Type B pancreatic cell (in vitro differentiated cells): ENCODE results near the gene XRCC4. TPM values are rescaled to one million over a fixed set of nuclear protein-coding genes. Genes with fewer than 3 reads are reported as not detected.

Experiments
- DNase-seq: peaks from one replicate; pipeline ENCODE4 v3.0.0; 2021; ENCODE audit warnings: mixed read lengths; ENCODE audit not compliant: unreplicated experiment; ENCODE audit errors: extremely low spot score
- H3K27ac Mint-ChIP-seq: 2 replicates; pipeline ENCODE4 v1.8.0; 2021; ENCODE audit warnings: mild to moderate bottlenecking, mixed read lengths
- H3K27me3 Mint-ChIP-seq: 2 replicates; pipeline ENCODE4 v1.8.0; 2021; ENCODE audit warnings: mixed read lengths
- H3K36me3 Mint-ChIP-seq: 2 replicates; pipeline ENCODE4 v1.8.0; 2021; ENCODE audit warnings: mixed read lengths
- H3K4me1 Mint-ChIP-seq: one replicate; pipeline ENCODE4 v1.8.0; 2021; ENCODE audit warnings: mixed read lengths; ENCODE audit not compliant: unreplicated experiment
- H3K4me3 Mint-ChIP-seq: 2 replicates; pipeline ENCODE4 v1.8.0; 2021; ENCODE audit warnings: mild to moderate bottlenecking, mixed read lengths
- H3K9me3 Mint-ChIP-seq: 2 replicates; pipeline ENCODE4 v1.8.0; 2021; ENCODE audit warnings: mixed read lengths
- total RNA-seq: library from RNA; stranded (reverse); gene quantifications from 2 replicates; pipeline ENCODE4 v1.2.1, GENCODE V29; 2021; ENCODE audit warnings: low replicate concordance
- TF ChIP-seq, protein P1 (sequence below): fragments of 200-600 bp; sonication (generic); conservative IDR thresholded peaks from 2 replicates; pipeline ENCODE4 v1.5.0; 2021; ENCODE audit warnings: antibody characterized with exemption, mild to moderate bottlenecking

Gene XRCC4
- total RNA-seq, 1 donor from 2014 or later, result 7.4 TPM

GRCh38 chr5:83393504-83393866 lies 316.1 kb downstream of the XRCC4 start:
- Mint-ChIP-seq H3K4me1 (peaks cover 3% of the 10 kb centered on the region), H3K27ac (no peak overlapping the region), H3K4me3 (no peak overlapping the region), H3K27me3 (no peaks in the 10 kb centered on the region), H3K9me3 (peaks cover 4% of the 10 kb centered on the region), H3K36me3 (peaks cover 3% of the 10 kb centered on the region)
- DNase-seq, result no peak
- TF ChIP-seq, protein P1, sequence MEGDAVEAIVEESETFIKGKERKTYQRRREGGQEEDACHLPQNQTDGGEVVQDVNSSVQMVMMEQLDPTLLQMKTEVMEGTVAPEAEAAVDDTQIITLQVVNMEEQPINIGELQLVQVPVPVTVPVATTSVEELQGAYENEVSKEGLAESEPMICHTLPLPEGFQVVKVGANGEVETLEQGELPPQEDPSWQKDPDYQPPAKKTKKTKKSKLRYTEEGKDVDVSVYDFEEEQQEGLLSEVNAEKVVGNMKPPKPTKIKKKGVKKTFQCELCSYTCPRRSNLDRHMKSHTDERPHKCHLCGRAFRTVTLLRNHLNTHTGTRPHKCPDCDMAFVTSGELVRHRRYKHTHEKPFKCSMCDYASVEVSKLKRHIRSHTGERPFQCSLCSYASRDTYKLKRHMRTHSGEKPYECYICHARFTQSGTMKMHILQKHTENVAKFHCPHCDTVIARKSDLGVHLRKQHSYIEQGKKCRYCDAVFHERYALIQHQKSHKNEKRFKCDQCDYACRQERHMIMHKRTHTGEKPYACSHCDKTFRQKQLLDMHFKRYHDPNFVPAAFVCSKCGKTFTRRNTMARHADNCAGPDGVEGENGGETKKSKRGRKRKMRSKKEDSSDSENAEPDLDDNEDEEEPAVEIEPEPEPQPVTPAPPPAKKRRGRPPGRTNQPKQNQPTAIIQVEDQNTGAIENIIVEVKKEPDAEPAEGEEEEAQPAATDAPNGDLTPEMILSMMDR, result no peak

DNA sequence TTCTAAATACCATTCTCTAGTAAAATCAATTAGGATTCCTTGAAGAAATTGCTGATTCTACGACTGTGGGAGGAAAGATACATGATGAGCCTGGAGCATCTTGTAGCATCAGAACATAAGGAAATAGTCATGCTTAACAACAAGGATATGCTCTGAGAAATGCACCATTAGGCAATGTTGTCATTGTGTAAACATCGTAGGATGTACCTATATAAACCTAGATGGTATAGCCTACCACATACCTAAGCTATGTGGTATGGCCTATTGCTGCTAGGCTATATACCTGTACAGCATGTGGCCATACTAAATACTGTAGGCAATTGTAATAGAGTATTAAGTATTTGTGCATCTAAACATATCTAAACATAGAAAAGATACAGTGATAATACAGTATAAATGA lies 316.8 kb downstream of the XRCC4 start:
- H3K27ac Mint-ChIP-seq, result no peak overlapping the region
- H3K4me1 Mint-ChIP-seq, result no peaks in the 10 kb centered on the region
- TF ChIP-seq, protein P1, result no peak
- H3K9me3 Mint-ChIP-seq, result peaks cover 4% of the 10 kb centered on the region
- no peak for DNase-seq
- H3K27me3 Mint-ChIP-seq, result no peaks in the 10 kb centered on the region
- H3K36me3 Mint-ChIP-seq, result peaks cover 3% of the 10 kb centered on the region
- H3K4me3 Mint-ChIP-seq, result no peak overlapping the region

DNA sequence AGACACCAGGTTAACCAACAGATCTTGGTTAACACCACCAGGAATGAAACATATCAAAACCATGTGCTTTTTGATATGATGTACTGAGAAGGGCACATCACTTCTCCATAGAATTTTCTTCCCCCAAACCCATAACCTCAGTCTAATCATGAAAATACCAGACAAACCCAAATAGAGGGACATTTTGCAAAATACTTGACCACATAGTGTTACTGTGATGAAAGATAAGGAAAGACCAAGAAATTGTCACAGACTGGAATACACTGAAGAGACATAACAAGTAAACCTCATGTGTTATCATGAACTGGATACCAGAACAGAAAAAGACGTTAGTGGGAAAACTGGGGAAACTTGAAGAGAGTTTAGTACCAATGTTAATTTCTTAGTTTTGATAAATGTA lies 319.3 kb downstream of the XRCC4 start:
- DNase-seq, result no peak
- TF ChIP-seq, protein P1, result no peak
- Mint-ChIP-seq H3K9me3 (peaks cover 4% of the 10 kb centered on the region), H3K36me3 (peaks cover 3% of the 10 kb centered on the region), H3K4me1 (peaks cover 7% of the 10 kb centered on the region), H3K4me3 (no peak overlapping the region), H3K27me3 (no peaks in the 10 kb centered on the region), H3K27ac (no peak overlapping the region)

GRCh38 chr5:83397658-83398057 lies 320.3 kb downstream of the XRCC4 start:
- H3K4me3 Mint-ChIP-seq, result no peak overlapping the region
- DNase-seq, result no peak
- H3K27me3 Mint-ChIP-seq, result no peaks in the 10 kb centered on the region
- H3K27ac Mint-ChIP-seq, result no peak overlapping the region
- TF ChIP-seq, protein P1, result no peak
- peaks cover 3% of the 10 kb centered on the region for H3K36me3 Mint-ChIP-seq
- H3K9me3 Mint-ChIP-seq, result peaks cover 4% of the 10 kb centered on the region
- peaks cover 10% of the 10 kb centered on the region for H3K4me1 Mint-ChIP-seq

- Mint-ChIP-seq H3K27ac (no peak overlapping the region), H3K27me3 (no peaks in the 10 kb centered on the region), H3K4me1 (peaks cover 10% of the 10 kb centered on the region), H3K9me3 (peaks cover 4% of the 10 kb centered on the region), H3K4me3 (no peak overlapping the region), H3K36me3 (peaks cover 3% of the 10 kb centered on the region)
- no peak for DNase-seq
- TF ChIP-seq, protein P1, result no peak
Observed at GRCh38 chr5:83400241-83400640, 322.9 kb downstream of the XRCC4 start.

- peaks cover 10% of the 10 kb centered on the region for H3K4me1 Mint-ChIP-seq
- peaks cover 3% of the 10 kb centered on the region for H3K36me3 Mint-ChIP-seq
- TF ChIP-seq, protein P1, result no peak
- no peak overlapping the region for H3K4me3 Mint-ChIP-seq
- H3K27ac Mint-ChIP-seq, result no peak overlapping the region
- no peak for DNase-seq
- H3K9me3 Mint-ChIP-seq, result peaks cover 4% of the 10 kb centered on the region
- no peaks in the 10 kb centered on the region for H3K27me3 Mint-ChIP-seq
Observed at GRCh38 chr5:83400701-83401100, 323.4 kb downstream of the XRCC4 start.
